ENCODE results near the gene DMRTA2.

DMRTA2 gene

DNA sequence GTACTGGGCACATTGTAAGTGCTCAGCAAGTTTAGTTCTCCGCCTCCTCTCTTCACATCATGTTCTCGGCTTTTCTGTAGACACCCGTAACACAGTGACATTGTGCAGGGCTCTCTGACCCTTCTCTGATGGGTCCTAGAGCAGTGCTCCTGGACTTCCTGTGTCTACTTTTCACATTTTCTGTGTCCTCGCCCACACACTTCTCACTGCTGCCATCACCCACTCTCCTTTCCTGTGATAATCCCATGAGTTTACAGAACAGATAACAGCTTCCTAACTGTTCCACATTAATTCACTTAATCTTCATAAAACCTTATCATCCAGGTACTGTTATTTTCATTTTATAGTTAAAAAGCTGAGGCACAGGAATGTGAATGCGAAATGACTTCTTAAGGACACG, 13.2 kb upstream of the DMRTA2 start:
- no peaks in the 10 kb centered on the region for H3K4me1 ChIP-seq (ENCODE audit: control insufficient read depth, insufficient read depth, low read length, poor library complexity, severe bottlenecking)
- H3K9me3 ChIP-seq (ENCODE audit: control insufficient read depth, low read length) = no peaks in the 10 kb centered on the region
- H3K27ac ChIP-seq (ENCODE audit: low read depth, low read length, severe bottlenecking) = no peak overlapping the region
- WGBS, 2 experiments (ENCODE audit: insufficient coverage in 2 of 2) = 83 to 87% methylated on average over 4 of the region's 6 CpGs
- H3K36me3 ChIP-seq (ENCODE audit: control insufficient read depth, insufficient read depth, low read length) = no peaks in the 10 kb centered on the region
- H3K4me3 ChIP-seq (ENCODE audit: extremely low read depth, insufficient read depth, low read length, poor library complexity, severe bottlenecking) = no peak overlapping the region

GRCh38 chr1:50430010-50430405, 6.8 kb upstream of the DMRTA2 start:
- 17% methylated on average over 1 of the region's 5 CpGs; no CpG with 5 or more reads in 1 of the 2 experiments for WGBS, 2 experiments (ENCODE audit: insufficient coverage in 2 of 2)
- no peaks in the 10 kb centered on the region for H3K36me3 ChIP-seq (ENCODE audit: control insufficient read depth, insufficient read depth, low read length)
- H3K4me3 ChIP-seq (ENCODE audit: extremely low read depth, insufficient read depth, low read length, poor library complexity, severe bottlenecking) = no peak overlapping the region

GRCh38 chr1:50427818-50428779, 4.9 kb upstream of the DMRTA2 start:
- no peaks in the 10 kb centered on the region for H3K9me3 ChIP-seq (ENCODE audit: control insufficient read depth, low read length)
- H3K4me1 ChIP-seq (ENCODE audit: control insufficient read depth, insufficient read depth, low read length, poor library complexity, severe bottlenecking) = peaks cover 12% of the 10 kb centered on the region
- no peaks in the 10 kb centered on the region for H3K36me3 ChIP-seq (ENCODE audit: control insufficient read depth, insufficient read depth, low read length)
- 2 to 6% methylated on average over 23 to 30 of the region's 35 CpGs for WGBS, 2 experiments (ENCODE audit: insufficient coverage in 2 of 2)
- H3K27ac ChIP-seq (ENCODE audit: low read depth, low read length, severe bottlenecking) = no peak overlapping the region
- peak overlapping the region; percentile 2 for H3K4me3 ChIP-seq (ENCODE audit: extremely low read depth, insufficient read depth, low read length, poor library complexity, severe bottlenecking)

More at GRCh38 chr1:50430010-50430405, 6.8 kb upstream of the DMRTA2 start:
- H3K27ac ChIP-seq (ENCODE audit: low read depth, low read length, severe bottlenecking) = no peak overlapping the region
- H3K4me1 ChIP-seq (ENCODE audit: control insufficient read depth, insufficient read depth, low read length, poor library complexity, severe bottlenecking) = peaks cover 7% of the 10 kb centered on the region
- no peaks in the 10 kb centered on the region for H3K9me3 ChIP-seq (ENCODE audit: control insufficient read depth, low read length)

- Histone ChIP-seq H3K36me3 (ENCODE audit: control insufficient read depth, insufficient read depth, low read length) (no peaks in the 10 kb centered on the region), H3K4me3 (ENCODE audit: extremely low read depth, insufficient read depth, low read length, poor library complexity, severe bottlenecking) (peak overlapping the region; percentile 2), H3K4me1 (ENCODE audit: control insufficient read depth, insufficient read depth, low read length, poor library complexity, severe bottlenecking) (peaks cover 12% of the 10 kb centered on the region), H3K27ac (ENCODE audit: low read depth, low read length, severe bottlenecking) (no peak overlapping the region), H3K9me3 (ENCODE audit: control insufficient read depth, low read length) (no peaks in the 10 kb centered on the region)
- WGBS, 2 experiments (ENCODE audit: insufficient coverage in 2 of 2) = 1 to 3% methylated on average over 27 to 30 of the region's 44 CpGs
Observed at GRCh38 chr1:50427086-50427817, 4.0 kb upstream of the DMRTA2 start.

DNA sequence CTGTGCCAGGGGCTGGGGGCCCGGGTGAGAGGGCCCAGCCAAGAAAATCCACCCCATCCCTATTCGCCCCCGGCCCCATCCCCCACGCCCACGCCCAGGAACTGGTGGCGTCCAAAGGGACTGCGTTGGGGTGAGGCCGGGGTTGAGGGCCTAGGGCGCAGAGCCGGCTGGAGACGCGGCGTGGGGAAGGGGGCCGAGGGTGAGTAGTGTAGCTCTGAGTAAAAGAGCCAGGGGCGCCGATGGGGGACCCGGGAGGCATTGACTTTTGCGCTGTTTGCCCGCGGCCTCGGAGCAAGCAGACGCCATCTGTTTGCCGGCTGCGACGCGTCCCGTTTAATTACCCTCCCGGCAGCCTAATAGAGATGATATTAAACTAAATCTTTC, 3.5 kb upstream of the DMRTA2 start:
- Histone ChIP-seq H3K36me3 (ENCODE audit: control insufficient read depth, insufficient read depth, low read length) (no peaks in the 10 kb centered on the region), H3K4me3 (ENCODE audit: extremely low read depth, insufficient read depth, low read length, poor library complexity, severe bottlenecking) (no peak overlapping the region), H3K4me1 (ENCODE audit: control insufficient read depth, insufficient read depth, low read length, poor library complexity, severe bottlenecking) (peaks cover 12% of the 10 kb centered on the region), H3K9me3 (ENCODE audit: control insufficient read depth, low read length) (no peaks in the 10 kb centered on the region), H3K27ac (ENCODE audit: low read depth, low read length, severe bottlenecking) (no peak overlapping the region)
- WGBS, 2 experiments (ENCODE audit: insufficient coverage in 2 of 2) = 0 to 7% methylated on average over 3 to 9 of the region's 28 CpGs

- H3K4me3 ChIP-seq (ENCODE audit: extremely low read depth, insufficient read depth, low read length, poor library complexity, severe bottlenecking) = no peak overlapping the region
- H3K27ac ChIP-seq (ENCODE audit: low read depth, low read length, severe bottlenecking) = no peak overlapping the region
- no peaks in the 10 kb centered on the region for H3K9me3 ChIP-seq (ENCODE audit: control insufficient read depth, low read length)
- no peaks in the 10 kb centered on the region for H3K36me3 ChIP-seq (ENCODE audit: control insufficient read depth, insufficient read depth, low read length)
- WGBS, 2 experiments (ENCODE audit: insufficient coverage in 2 of 2) = 5 to 9% methylated on average over 19 to 20 of the region's 20 CpGs
- H3K4me1 ChIP-seq (ENCODE audit: control insufficient read depth, insufficient read depth, low read length, poor library complexity, severe bottlenecking) = peaks cover 12% of the 10 kb centered on the region
Observed at GRCh38 chr1:50426108-50426700, 3.0 kb upstream of the DMRTA2 start.

- Histone ChIP-seq H3K4me1 (ENCODE audit: control insufficient read depth, insufficient read depth, low read length, poor library complexity, severe bottlenecking) (peaks cover 12% of the 10 kb centered on the region), H3K36me3 (ENCODE audit: control insufficient read depth, insufficient read depth, low read length) (no peaks in the 10 kb centered on the region), H3K9me3 (ENCODE audit: control insufficient read depth, low read length) (no peaks in the 10 kb centered on the region), H3K4me3 (ENCODE audit: extremely low read depth, insufficient read depth, low read length, poor library complexity, severe bottlenecking) (no peak overlapping the region), H3K27ac (ENCODE audit: low read depth, low read length, severe bottlenecking) (no peak overlapping the region)
- WGBS, 2 experiments (ENCODE audit: insufficient coverage in 2 of 2) = 2% methylated on average over 20 to 22 of the region's 34 CpGs
Observed at GRCh38 chr1:50425376-50426107, 2.3 kb upstream of the DMRTA2 start.

DNA sequence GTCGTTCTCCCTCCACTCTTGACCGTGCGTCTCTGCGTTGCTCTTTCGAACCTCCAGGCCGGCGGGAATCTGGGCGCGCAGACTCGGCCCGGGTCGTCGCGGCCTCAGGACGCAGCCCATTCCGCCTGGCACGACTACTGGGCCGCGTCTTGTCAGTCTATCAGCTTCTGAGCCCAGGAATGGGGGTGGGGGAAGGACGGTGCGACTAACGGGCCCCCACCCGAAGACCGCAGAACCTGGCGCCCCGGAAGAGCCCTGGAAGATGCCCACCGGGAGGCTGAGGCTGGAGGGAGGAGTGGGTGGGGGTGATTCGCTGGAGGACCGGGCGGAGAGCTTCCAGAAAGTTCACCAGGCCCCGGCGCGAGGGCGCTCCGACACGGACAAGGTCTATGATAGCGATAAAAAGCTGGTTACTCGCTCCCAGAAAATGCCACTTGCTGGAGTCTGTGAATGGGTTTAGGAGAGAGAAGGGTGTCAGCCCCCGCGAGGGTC, 1.7 kb upstream of the DMRTA2 start:
- Histone ChIP-seq H3K9me3 (ENCODE audit: control insufficient read depth, low read length) (no peaks in the 10 kb centered on the region), H3K36me3 (ENCODE audit: control insufficient read depth, insufficient read depth, low read length) (no peaks in the 10 kb centered on the region), H3K4me1 (ENCODE audit: control insufficient read depth, insufficient read depth, low read length, poor library complexity, severe bottlenecking) (peaks cover 9% of the 10 kb centered on the region), H3K4me3 (ENCODE audit: extremely low read depth, insufficient read depth, low read length, poor library complexity, severe bottlenecking) (no peak overlapping the region), H3K27ac (ENCODE audit: low read depth, low read length, severe bottlenecking) (no peak overlapping the region)
- 1 to 3% methylated on average over 29 to 33 of the region's 40 CpGs for WGBS, 2 experiments (ENCODE audit: insufficient coverage in 2 of 2)

GRCh38 chr1:50424045-50424883, 1.0 kb upstream of the DMRTA2 start:
- H3K9me3 ChIP-seq (ENCODE audit: control insufficient read depth, low read length) = no peaks in the 10 kb centered on the region
- H3K4me3 ChIP-seq (ENCODE audit: extremely low read depth, insufficient read depth, low read length, poor library complexity, severe bottlenecking) = peak overlapping the region; percentile 31
- H3K36me3 ChIP-seq (ENCODE audit: control insufficient read depth, insufficient read depth, low read length) = no peaks in the 10 kb centered on the region
- WGBS, 2 experiments (ENCODE audit: insufficient coverage in 2 of 2) = 2% methylated on average over 26 to 28 of the region's 35 CpGs
- H3K4me1 ChIP-seq (ENCODE audit: control insufficient read depth, insufficient read depth, low read length, poor library complexity, severe bottlenecking) = peaks cover 9% of the 10 kb centered on the region
- H3K27ac ChIP-seq (ENCODE audit: low read depth, low read length, severe bottlenecking) = no peak overlapping the region

Measured in mesodermal cell (in vitro differentiated cells).